Aorta (tissue), 5 donors: ENCODE measurements around the gene TAF11L13. TPM values are rescaled to one million over a fixed set of nuclear protein-coding genes. Genes with fewer than 3 reads are reported as not detected.
"Not testable (repeated sequence)": the region's sequence is repeated elsewhere in the genome, so short reads cannot be mapped to it uniquely, and the experiment has no call there.

ENCODE experiments used
- ATAC-seq: fragments of 200-7000 bp; cut with Tn5 transposase; one replicate; pipeline ENCODE4 v1.9.1; 2022; ENCODE audit warnings: moderate library complexity; ENCODE audit not compliant: low FRiP score
- DNase-seq, 2 donors: peaks; one replicate each; pipeline ENCODE4 v3.0.0-alpha.2; 2020
- H3K27ac ChIP-seq, 2 donors: one replicate each; pipeline ENCODE4 v1.5.1; 2013; ENCODE audit warnings: low read length in 2 of 2, mild to moderate bottlenecking in 2 of 2, moderate library complexity in 2 of 2, control low read depth in 1 of 2, inconsistent platforms in 1 of 2, low read depth in 1 of 2
- H3K27me3 ChIP-seq, 2 donors: one replicate each; pipeline ENCODE4 v1.6.1; 2013; ENCODE audit warnings: control low read depth in 1 of 2, low read length in 1 of 2, mild to moderate bottlenecking in 1 of 2, moderate library complexity in 1 of 2; ENCODE audit not compliant: insufficient read depth in 2 of 2, control insufficient read depth in 1 of 2
- H3K36me3 ChIP-seq, 2 donors: one replicate each; pipeline ENCODE4 v1.6.1; 2013; ENCODE audit warnings: control low read depth in 1 of 2, low read length in 1 of 2, mild to moderate bottlenecking in 1 of 2; ENCODE audit not compliant: insufficient read depth in 2 of 2, control insufficient read depth in 1 of 2
- H3K4me1 ChIP-seq, 2 donors: one replicate each; pipeline ENCODE4 v1.6.1; 2013; ENCODE audit warnings: low read length in 2 of 2, control low read depth in 1 of 2, mild to moderate bottlenecking in 1 of 2, moderate library complexity in 1 of 2; ENCODE audit not compliant: insufficient read depth in 2 of 2, control insufficient read depth in 1 of 2
- H3K4me3 ChIP-seq, 2 donors: one replicate each; pipeline ENCODE4 v1.5.1; 2013; ENCODE audit warnings: low read length in 2 of 2, control low read depth in 1 of 2, mild to moderate bottlenecking in 1 of 2
- H3K9me3 ChIP-seq: one replicate; pipeline ENCODE4 v1.6.1; 2013; ENCODE audit warnings: mild to moderate bottlenecking, low read length; ENCODE audit not compliant: control insufficient read depth
- WGBS, 2 donors: extraction: QIAGEN DNeasy Blood & Tissue Kit; methylation state at CpG; one replicate each; pipeline ENCODE4 v1.1.7; 2013; 5-methylcytosine and 5-hydroxymethylcytosine counted together
- intact Hi-C, 2 donors: fragments of 100-400 bp; cut with DNase I; formaldehyde crosslinking; loops; one replicate each; pipeline versions ENCODE4 v1.14.2 to v1.15.0; 2022
- long read RNA-seq, 2 donors: library from polyadenylated mRNA; unstranded; transcript quantifications; one replicate each; pipeline ENCODE4 v2.0.0, GENCODE V29; 2020 to 2021
- polyA plus RNA-seq, 2 donors: library from polyadenylated mRNA; stranded (reverse); fragments of 200-250 nt; gene quantifications; one replicate each; pipeline ENCODE4 v1.2.3, GENCODE V29; 2013
- total RNA-seq, 2 donors: library from RNA; stranded (reverse); fragmentation: NEBNext Ultra II Directional; extraction: Animal tissue kit (Norgen Biotek cat#: 25700); gene quantifications; one replicate each; pipeline ENCODE4 v1.2.1, GENCODE V29; 2021
- donor health status: healthy with polysubstance abuse.
- donor health status: Bipolar disorder and iron deficiency.
- donor health status: DM: no; HTN: no; CAD: no.
- donor health status: DM: no; HTN: no; CAD: no.
- donor health status: DM: yes; HTN: yes; CAD: no.

The TAF11L13 gene
- total RNA-seq (not detected), polyA plus RNA-seq (not detected)
- long read RNA-seq, donor 1 = 0 reads
- long read RNA-seq, donor 2 = 0 reads

- DNase-seq, H3K4me1 ChIP-seq: not testable (repeated sequence)
- 88% methylated on average over 7 to 9 of the region's 12 CpGs for WGBS, 2 donors
These were observed at the start of gene TAF11L13 for GRCh38 chr5:17631788-17632187. TSS of gene TAF11L13 (plus strand) at chr5:17632088.

GRCh38 chr5:17585658-17586057, 46.2 kb upstream of the TAF11L13 start, which contains the start of gene TAF11L7:
TSS of gene TAF11L7 (minus strand) at chr5:17585758.
- intact Hi-C loops, DNase-seq, H3K4me3 ChIP-seq, H3K4me1 ChIP-seq, H3K27ac ChIP-seq, H3K36me3 ChIP-seq, H3K27me3 ChIP-seq, ATAC-seq, H3K9me3 ChIP-seq: not testable (repeated sequence)
- WGBS, 2 donors = no CpG with 5 or more reads among the region's 16 CpGs

More at GRCh38 chr5:17631788-17632187, at the start of gene TAF11L13:
- intact Hi-C loops, H3K36me3 ChIP-seq, H3K9me3 ChIP-seq, H3K4me3 ChIP-seq, ATAC-seq, H3K27me3 ChIP-seq, H3K27ac ChIP-seq: not testable (repeated sequence)

GRCh38 chr5:17590860-17591259, 41.0 kb upstream of the TAF11L13 start, which contains the start of gene TAF11L8:
TSS of gene TAF11L8 (minus strand) at chr5:17590960.
- H3K4me3 ChIP-seq, H3K36me3 ChIP-seq, DNase-seq, H3K4me1 ChIP-seq, intact Hi-C loops, ATAC-seq, H3K27ac ChIP-seq, H3K27me3 ChIP-seq, H3K9me3 ChIP-seq: not testable (repeated sequence)
- no CpG with 5 or more reads among the region's 16 CpGs for WGBS, 2 donors

- H3K4me3 ChIP-seq, H3K27ac ChIP-seq, DNase-seq, H3K36me3 ChIP-seq, H3K4me1 ChIP-seq, H3K27me3 ChIP-seq, H3K9me3 ChIP-seq, ATAC-seq, intact Hi-C loops: not testable (repeated sequence)
- 98% methylated on average over 7 to 10 of the region's 15 CpGs for WGBS, 2 donors
These were observed 37.6 kb upstream of the TAF11L13 start, which contains the start of gene TAF11L9 for GRCh38 chr5:17594255-17594654. TSS of gene TAF11L9 (minus strand) at chr5:17594394.

- H3K9me3 ChIP-seq, intact Hi-C loops, H3K4me1 ChIP-seq, ATAC-seq, H3K27ac ChIP-seq, H3K36me3 ChIP-seq, DNase-seq, H3K4me3 ChIP-seq, H3K27me3 ChIP-seq: not testable (repeated sequence)
- WGBS, 2 donors = no CpG with 5 or more reads among the region's 15 CpGs
These were observed 34.2 kb upstream of the TAF11L13 start, which contains the start of gene TAF11L10 for GRCh38 chr5:17597728-17598127. TSS of gene TAF11L10 (minus strand) at chr5:17597828.

- H3K9me3 ChIP-seq, ATAC-seq, H3K4me1 ChIP-seq, H3K4me3 ChIP-seq, intact Hi-C loops, H3K27me3 ChIP-seq, H3K36me3 ChIP-seq, H3K27ac ChIP-seq, DNase-seq: not testable (repeated sequence)
- 65 to 70% methylated on average over 6 of the region's 6 CpGs for WGBS, 2 donors
These were observed 28.0 kb upstream of the TAF11L13 start, which contains the start of gene TAF11L11 for GRCh38 chr5:17603880-17604279. TSS of gene TAF11L11 (plus strand) at chr5:17604183.

GRCh38 chr5:17604951-17605350, 26.9 kb upstream of the TAF11L13 start:
- intact Hi-C loops = no loop called here
- 94% methylated on average over 14 of the region's 14 CpGs for WGBS, 2 donors
- Histone ChIP-seq H3K4me3 (no peak overlapping the region), H3K27ac (no peak overlapping the region), H3K36me3 (no peaks in the 10 kb centered on the region), H3K27me3 (no peaks in the 10 kb centered on the region), H3K9me3 (peaks cover 2% of the 10 kb centered on the region), H3K4me1 (no peaks in the 10 kb centered on the region)
- ATAC-seq = no peak
- no peak for DNase-seq

GRCh38 chr5:17607461-17607860, 24.4 kb upstream of the TAF11L13 start:
- intact Hi-C loops, H3K36me3 ChIP-seq, H3K4me3 ChIP-seq, ATAC-seq, H3K4me1 ChIP-seq, H3K9me3 ChIP-seq, DNase-seq, H3K27ac ChIP-seq, H3K27me3 ChIP-seq: not testable (repeated sequence)
- WGBS, 2 donors = 84 to 94% methylated on average over 4 of the region's 4 CpGs

- H3K36me3 ChIP-seq, H3K27me3 ChIP-seq, H3K4me1 ChIP-seq, intact Hi-C loops, H3K4me3 ChIP-seq, H3K9me3 ChIP-seq, H3K27ac ChIP-seq, DNase-seq, ATAC-seq: not testable (repeated sequence)
- 77 to 79% methylated on average over 2 of the region's 2 CpGs for WGBS, 2 donors
These were observed 21.8 kb upstream of the TAF11L13 start, which contains the start of gene TAF11L12 for GRCh38 chr5:17610092-17610491. TSS of gene TAF11L12 (plus strand) at chr5:17610392.
